ENCODE results near the gene KTN1.

KTN1 gene

DNA sequence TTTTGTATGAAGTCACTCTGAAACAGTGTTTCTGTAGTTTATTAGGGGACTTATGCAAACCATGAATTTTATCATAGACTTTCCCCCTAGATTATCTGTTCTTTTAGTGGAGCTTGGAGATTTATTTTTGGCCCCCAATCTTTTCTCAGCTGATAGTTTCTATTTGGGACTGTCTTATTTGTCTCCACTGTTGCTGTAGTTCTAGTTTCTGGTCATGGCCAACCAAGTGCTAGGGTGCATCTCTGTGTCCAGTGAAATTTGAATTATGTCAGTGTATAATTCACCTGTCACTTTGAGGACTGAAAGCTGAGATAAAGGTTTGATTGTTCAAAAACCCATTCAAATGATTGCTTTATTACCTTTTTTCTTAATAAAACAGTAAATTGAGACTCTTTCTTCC is 61.3 kb downstream of the KTN1 start:
- no peak for DNase-seq (ENCODE audit: insufficient read length, low spot score)
- no peak for FAIRE-seq
- TF ChIP-seq CTCF (IDR thresholded peaks at IDR 0.05; ENCODE audit: insufficient read depth, missing control alignments), result no peak

DNA sequence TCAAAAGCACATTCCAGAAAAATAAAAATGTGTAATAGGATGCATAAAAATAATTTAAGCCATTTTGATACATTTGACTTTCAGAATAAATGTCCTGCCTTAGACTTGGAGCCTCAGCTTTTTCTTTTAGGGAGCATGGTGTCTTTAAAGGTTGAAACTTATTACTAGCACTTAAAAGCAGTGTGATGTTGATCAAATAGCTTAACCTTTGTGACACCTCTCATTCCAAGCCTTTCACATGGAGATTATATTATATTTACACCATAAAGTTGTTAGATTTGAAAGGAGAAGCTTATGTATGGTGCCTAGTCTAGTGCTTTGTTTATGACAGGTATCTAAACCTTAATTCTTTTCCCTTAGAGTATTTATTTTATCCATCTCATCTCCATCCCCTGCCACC is 61.9 kb downstream of the KTN1 start:
- FAIRE-seq (no peak), DNase-seq (ENCODE audit: insufficient read length, low spot score) (no peak)
- TF ChIP-seq CTCF (IDR thresholded peaks at IDR 0.05; ENCODE audit: insufficient read depth, missing control alignments), result no peak

DNA sequence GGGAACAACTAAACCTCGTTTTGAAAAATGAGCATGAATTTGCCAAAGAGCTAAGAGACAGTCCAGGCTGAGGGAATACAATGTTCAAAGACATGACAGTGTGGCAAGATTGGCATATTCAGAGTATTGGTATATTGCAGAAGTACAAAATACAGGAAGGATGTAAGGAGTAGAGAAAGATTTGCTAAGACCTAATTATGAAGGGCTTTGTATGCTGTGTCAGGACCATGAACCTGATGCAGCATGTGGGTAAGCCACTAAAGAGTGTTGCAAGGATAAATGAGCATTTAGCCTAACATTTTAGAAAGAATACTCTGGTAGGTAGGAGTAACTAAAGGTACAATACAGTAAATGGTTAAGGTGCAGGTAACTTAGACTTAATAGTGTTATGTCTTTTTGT is 65.1 kb downstream of the KTN1 start:
- FAIRE-seq, result no peak
- TF ChIP-seq CTCF (IDR thresholded peaks at IDR 0.05; ENCODE audit: insufficient read depth, missing control alignments), result no peak
- no peak for DNase-seq (ENCODE audit: insufficient read length, low spot score)

DNA sequence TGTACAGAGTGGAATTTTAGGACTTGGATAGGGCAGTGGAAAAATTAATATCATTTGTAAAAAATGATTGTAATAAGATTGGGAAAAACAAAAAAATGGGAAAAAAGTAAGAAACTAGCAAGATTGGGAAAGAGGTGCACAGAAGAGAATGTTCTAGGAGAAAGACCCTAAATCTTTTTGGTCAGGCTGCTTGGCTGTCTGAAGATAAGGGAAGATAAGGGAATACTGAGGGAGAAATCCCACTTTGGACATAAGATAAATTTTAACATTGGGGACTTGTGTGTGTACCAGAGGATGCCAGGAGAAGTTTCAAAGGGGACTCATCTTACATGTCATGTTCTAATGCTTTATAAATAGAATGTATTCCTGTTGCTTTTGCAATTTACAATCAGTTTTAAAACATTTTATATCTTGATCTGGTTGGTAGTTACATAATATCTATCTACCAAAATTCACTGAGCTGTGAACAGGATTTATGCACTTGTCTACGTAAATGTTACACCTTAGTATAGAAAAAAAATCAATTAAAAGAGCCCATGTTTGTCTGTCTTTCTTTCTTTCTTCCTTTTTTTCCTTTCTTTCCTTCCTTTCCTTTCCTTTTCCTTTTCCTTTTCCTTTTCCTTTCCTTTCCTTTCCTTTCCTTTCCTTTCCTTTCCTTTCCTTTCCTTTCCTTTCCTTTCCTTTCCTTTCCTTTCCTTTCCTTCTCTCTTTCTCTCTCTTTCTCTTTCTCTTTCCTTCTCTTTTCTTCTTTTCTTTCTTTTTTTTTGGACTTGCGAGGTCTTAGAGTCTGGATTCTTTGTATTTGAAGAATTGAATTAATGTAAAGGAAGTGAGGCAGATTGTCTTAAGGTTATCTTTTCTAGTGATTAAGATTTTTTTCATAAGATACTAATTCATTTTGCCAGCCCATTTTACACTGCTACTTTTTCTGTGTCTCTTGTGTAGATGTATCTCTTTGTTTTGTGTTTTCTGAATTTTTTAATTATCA is 66.1 kb downstream of the KTN1 start:
- TF ChIP-seq CTCF (IDR thresholded peaks at IDR 0.05; ENCODE audit: insufficient read depth, missing control alignments), result no peak
- FAIRE-seq, result no peak
- DNase-seq (ENCODE audit: insufficient read length, low spot score), result no peak

DNA sequence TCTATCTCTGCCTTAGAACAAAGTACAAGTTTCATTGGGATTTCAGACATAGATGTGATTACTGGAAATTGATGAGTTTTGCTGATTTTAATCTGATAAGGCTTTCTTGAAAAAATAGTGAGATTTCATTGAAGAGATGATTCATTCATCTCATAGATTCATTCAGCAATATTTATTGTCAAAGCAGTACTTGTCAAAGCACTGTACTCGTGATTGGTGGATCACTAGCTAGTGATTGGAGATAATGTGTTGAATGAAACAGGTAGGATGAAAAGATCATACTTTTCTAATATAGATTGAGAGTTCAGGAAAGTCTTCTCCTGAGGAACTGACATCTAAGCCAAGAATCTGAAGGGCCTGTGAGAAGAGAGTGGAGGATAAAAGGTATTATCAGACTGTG is 71.0 kb downstream of the KTN1 start:
- no peak for FAIRE-seq
- TF ChIP-seq CTCF (IDR thresholded peaks at IDR 0.05; ENCODE audit: insufficient read depth, missing control alignments), result no peak
- no peak for DNase-seq (ENCODE audit: insufficient read length, low spot score)

DNA sequence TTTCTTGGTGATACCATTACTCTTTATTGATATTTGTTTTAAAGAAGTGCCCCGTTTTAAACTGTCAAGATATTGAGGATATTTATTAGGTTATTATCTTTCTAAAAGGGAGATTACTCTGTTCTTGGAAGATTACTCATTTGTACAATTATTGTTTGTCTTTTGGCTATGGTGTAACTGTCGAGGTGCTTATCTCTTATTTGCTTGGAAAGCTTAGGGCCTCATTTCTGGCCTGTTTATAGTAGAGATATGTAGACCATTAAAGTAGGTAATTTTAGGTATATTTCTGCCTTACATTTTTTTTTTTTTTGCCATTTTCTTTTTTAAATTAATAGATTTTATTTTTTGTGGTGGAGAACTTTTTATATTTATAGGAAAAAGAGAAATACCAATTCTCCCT is 74.2 kb downstream of the KTN1 start:
- DNase-seq (ENCODE audit: insufficient read length, low spot score) (no peak), FAIRE-seq (no peak)
- no peak for TF ChIP-seq CTCF (IDR thresholded peaks at IDR 0.05; ENCODE audit: insufficient read depth, missing control alignments)

DNA sequence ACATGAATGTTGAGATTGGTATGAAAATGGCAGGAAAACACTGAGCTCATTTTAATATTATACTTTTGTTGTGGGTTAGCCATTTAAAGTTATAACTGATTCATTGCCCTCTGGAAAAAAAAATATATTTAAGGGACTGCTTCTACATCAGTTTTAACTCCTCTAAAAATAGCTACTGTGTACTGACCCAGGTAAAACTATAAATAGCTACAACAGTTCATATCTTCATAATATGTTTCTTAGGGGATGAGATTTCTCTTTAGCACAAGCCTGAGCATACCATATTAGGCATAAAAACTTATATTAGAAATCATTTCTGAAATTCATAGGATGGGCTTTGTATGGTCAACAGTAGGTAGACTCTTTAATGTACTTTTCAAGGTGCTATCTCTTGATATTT is 81.0 kb downstream of the KTN1 start:
- no peak for DNase-seq (ENCODE audit: insufficient read length, low spot score)
- TF ChIP-seq CTCF (IDR thresholded peaks at IDR 0.05; ENCODE audit: insufficient read depth, missing control alignments), result no peak
- no peak for FAIRE-seq

Data from D721Med (cell line).